HL-60/S4 treated with retinoic acid at 250 ng/mL for 4 days and 3 days (cell line): ENCODE measurements around the gene DNAH17.
"Not testable (repeated sequence)": the region's sequence is repeated elsewhere in the genome, so short reads cannot be mapped to it uniquely, and the experiment has no call there.

Source experiments
- in situ Hi-C: fragments of 300-500 bp; cut with MboI; formaldehyde crosslinking; loops from 2 replicates; pipeline ENCODE4 v1.7.0; 2022; ENCODE audit warnings: low sequenced_read_pairs

Gene DNAH17

GRCh38 chr17:78485290-78486168, 91.7 kb downstream of the DNAH17 start:
- in situ Hi-C loops: loop anchor here (25.0 kb wide), 1 partner anchor 477 kb away; no protein-coding TSS in a partner anchor

- in situ Hi-C loops: loop anchor here (25.0 kb wide), 1 partner anchor 478 kb away; no protein-coding TSS in a partner anchor
Observed at GRCh38 chr17:78484271-78485246, 92.6 kb downstream of the DNAH17 start.

- in situ Hi-C loops: loop anchor here (25.0 kb wide), 1 partner anchor 483 kb away; no protein-coding TSS in a partner anchor
Observed at GRCh38 chr17:78479369-78479768, 97.8 kb downstream of the DNAH17 start.

- in situ Hi-C loops: loop anchor here (25.0 kb wide), 1 partner anchor 483 kb away; no protein-coding TSS in a partner anchor
Observed at GRCh38 chr17:78478757-78479297, 98.4 kb downstream of the DNAH17 start.

- in situ Hi-C loops: loop anchor here (25.0 kb wide), 1 partner anchor 484 kb away; no protein-coding TSS in a partner anchor
Observed at GRCh38 chr17:78477913-78478756, 99.1 kb downstream of the DNAH17 start.

- in situ Hi-C loops: loop anchor here (25.0 kb wide), 1 partner anchor 485 kb away; no protein-coding TSS in a partner anchor
Observed at GRCh38 chr17:78476973-78477372, 100.2 kb downstream of the DNAH17 start.

- in situ Hi-C loops: loop anchor here (25.0 kb wide), 1 partner anchor 486 kb away; no protein-coding TSS in a partner anchor
Observed at GRCh38 chr17:78476149-78476548, 101.0 kb downstream of the DNAH17 start.

GRCh38 chr17:78475211-78475610, 102.0 kb downstream of the DNAH17 start:
- in situ Hi-C loops: loop anchor here (25.0 kb wide), 1 partner anchor 487 kb away; no protein-coding TSS in a partner anchor

GRCh38 chr17:78474614-78475146, 102.5 kb downstream of the DNAH17 start:
- in situ Hi-C loops: loop anchor here (25.0 kb wide), 1 partner anchor 488 kb away; no protein-coding TSS in a partner anchor

- in situ Hi-C loops: no loop called here
Observed at GRCh38 chr17:78473951-78474613, 103.1 kb downstream of the DNAH17 start.

- in situ Hi-C loops: no loop called here
Observed at GRCh38 chr17:78472035-78472905, 104.9 kb downstream of the DNAH17 start.

GRCh38 chr17:78471635-78472034, 105.6 kb downstream of the DNAH17 start:
- in situ Hi-C loops: no loop called here

- in situ Hi-C loops: no loop called here
Observed at GRCh38 chr17:78469443-78469842, 107.8 kb downstream of the DNAH17 start.

- in situ Hi-C loops: no loop called here
Observed at GRCh38 chr17:78468366-78468765, 108.8 kb downstream of the DNAH17 start.

- in situ Hi-C loops: no loop called here
Observed at GRCh38 chr17:78466786-78467715, 110.1 kb downstream of the DNAH17 start.

- in situ Hi-C loops: not testable (repeated sequence)
Observed at GRCh38 chr17:78466109-78466785, 110.9 kb downstream of the DNAH17 start.
